Colonic mucosa (tissue), 4 donors: Measurements from ENCODE around the gene GNB1L. TPM values are rescaled to one million over a fixed set of nuclear protein-coding genes. Genes with fewer than 3 reads are reported as not detected.

Experiments used
- DNase-seq: peaks from one replicate; pipeline ENCODE4 v3.0.0-alpha.2; 2020
- H3K27ac ChIP-seq: fragments of 200-600 bp; one replicate; pipeline ENCODE4 v1.8.0; 2021
- H3K27me3 ChIP-seq: fragments of 200-600 bp; one replicate; pipeline ENCODE4 v1.8.0; 2021
- H3K36me3 ChIP-seq: fragments of 200-600 bp; one replicate; pipeline ENCODE4 v1.8.0; 2021
- H3K4me1 ChIP-seq: fragments of 200-600 bp; one replicate; pipeline ENCODE4 v1.8.0; 2021; ENCODE audit warnings: mild to moderate bottlenecking
- H3K4me3 ChIP-seq: fragments of 200-600 bp; one replicate; pipeline ENCODE4 v1.8.0; 2021
- H3K9ac ChIP-seq, 2 donors: one replicate each; pipeline ENCODE4 v1.7.0; 2013; ENCODE audit warnings: control low read depth in 2 of 2, low read depth in 2 of 2, low read length in 2 of 2
- H3K9me3 ChIP-seq: fragments of 200-600 bp; one replicate; pipeline ENCODE4 v1.8.0; 2021
- CTCF ChIP-seq: fragments of 200-600 bp; IDR thresholded peaks from one replicate; pipeline ENCODE4 v1.8.0; 2022; ENCODE audit warnings: antibody characterized with exemption, mild to moderate bottlenecking
- intact Hi-C: fragments of 100-400 bp; cut with DNase I; formaldehyde crosslinking; loops from one replicate; pipeline ENCODE4 v1.14.1; 2022
- total RNA-seq, 2 donors: library from RNA; stranded (reverse); fragmentation: NEBNext Ultra II Directional in 1 of 2; extraction: Animal tissue kit (Norgen Biotek cat#: 25700) in 1 of 2; gene quantifications; one replicate each; pipeline ENCODE4 v1.2.1, GENCODE V29; 2021
- donor health status: healthy.
- donor health status: DM: no; HTN: no; CAD: no.
- donor health status: DM: no; HTN: no; CAD: no.

The GNB1L gene
- total RNA-seq, 2 donors from 2014 or later, result 4.4 to 10.2 TPM

- no peaks in the 10 kb centered on the region for H3K27me3 ChIP-seq
- no peak overlapping the region for H3K4me3 ChIP-seq
- DNase-seq, result no peak
- no peaks in the 10 kb centered on the region for H3K36me3 ChIP-seq
- TF ChIP-seq CTCF, result no peak
- no peak overlapping the region for H3K27ac ChIP-seq
- no peaks in the 10 kb centered on the region for H3K9me3 ChIP-seq
- no peak overlapping the region for H3K9ac ChIP-seq
- intact Hi-C loops, result no loop called here
- H3K4me1 ChIP-seq, result no peaks in the 10 kb centered on the region
Measured at GRCh38 chr22:19879643-19879991, 24.9 kb upstream of the GNB1L start.

GRCh38 chr22:19879246-19879570, 24.5 kb upstream of the GNB1L start:
- H3K27ac ChIP-seq, result no peak overlapping the region
- H3K9ac ChIP-seq, result no peak overlapping the region
- no peaks in the 10 kb centered on the region for H3K27me3 ChIP-seq
- H3K9me3 ChIP-seq, result no peaks in the 10 kb centered on the region
- DNase-seq, result no peak
- H3K36me3 ChIP-seq, result no peaks in the 10 kb centered on the region
- intact Hi-C loops, result no loop called here
- no peaks in the 10 kb centered on the region for H3K4me1 ChIP-seq
- no peak for TF ChIP-seq CTCF
- H3K4me3 ChIP-seq, result no peak overlapping the region

- no peak overlapping the region for H3K9ac ChIP-seq
- H3K4me3 ChIP-seq, result no peak overlapping the region
- no peaks in the 10 kb centered on the region for H3K27me3 ChIP-seq
- no peaks in the 10 kb centered on the region for H3K36me3 ChIP-seq
- H3K27ac ChIP-seq, result no peak overlapping the region
- DNase-seq, result no peak
- no peak for TF ChIP-seq CTCF
- intact Hi-C loops, result no loop called here
- H3K4me1 ChIP-seq, result peaks cover 5% of the 10 kb centered on the region
- H3K9me3 ChIP-seq, result no peaks in the 10 kb centered on the region
Measured at GRCh38 chr22:19878461-19879245, 24.0 kb upstream of the GNB1L start.

GRCh38 chr22:19877626-19878339, 23.1 kb upstream of the GNB1L start:
- TF ChIP-seq CTCF, result no peak
- Histone ChIP-seq H3K4me1 (peaks cover 9% of the 10 kb centered on the region), H3K27ac (no peak overlapping the region), H3K4me3 (no peak overlapping the region), H3K9me3 (no peaks in the 10 kb centered on the region), H3K27me3 (no peaks in the 10 kb centered on the region), H3K9ac (no peak overlapping the region), H3K36me3 (no peaks in the 10 kb centered on the region)
- DNase-seq, result no peak
- intact Hi-C loops, result no loop called here

- H3K9me3 ChIP-seq, result no peaks in the 10 kb centered on the region
- H3K9ac ChIP-seq, result no peak overlapping the region
- H3K36me3 ChIP-seq, result no peaks in the 10 kb centered on the region
- no peaks in the 10 kb centered on the region for H3K27me3 ChIP-seq
- intact Hi-C loops, result no loop called here
- peaks cover 9% of the 10 kb centered on the region for H3K4me1 ChIP-seq
- TF ChIP-seq CTCF, result no peak
- no peak overlapping the region for H3K27ac ChIP-seq
- DNase-seq, result no peak
- H3K4me3 ChIP-seq, result no peak overlapping the region
Measured at GRCh38 chr22:19876941-19877625, 22.4 kb upstream of the GNB1L start.
